Activated CD8-positive, alpha-beta T cell treated with anti-CD3 and anti-CD28 coated beads, Interleukin-2, amount 10 ng/mL, durations not matched to agents 7 days and 5 days (primary cell): ENCODE measurements around the gene FOXK2. TPM values are rescaled to one million over a fixed set of nuclear protein-coding genes. Genes with fewer than 3 reads are reported as not detected.

Experiments
- ATAC-seq: fragments of 150-1000 bp; cut with Tn5 transposase; one replicate; pipeline ENCODE4 v1.10.0; 2021; ENCODE audit warnings: moderate library complexity
- CTCF ChIA-PET: fragments of 350-600 bp; sonication (Branson Sonifier 250); formaldehyde crosslinking; loops from one replicate; lab custom pipeline; 2021; ENCODE audit warnings: antibody characterized with exemption; lab: Charles Lee
- POLR2A ChIA-PET: fragments of 350-600 bp; sonication (Branson Sonifier 250); formaldehyde crosslinking; loops from one replicate; lab custom pipeline; 2021; ENCODE audit warnings: antibody characterized with exemption; lab: Charles Lee
- DNase-seq: peaks from one replicate; pipeline ENCODE4 v3.0.0-alpha.2; 2020
- H3K27ac Mint-ChIP-seq: one replicate; pipeline ENCODE4 v1.8.0; 2021; ENCODE audit warnings: mild to moderate bottlenecking, mixed read lengths
- H3K27me3 Mint-ChIP-seq: one replicate; pipeline ENCODE4 v1.8.0; 2021; ENCODE audit warnings: low read depth, mixed read lengths
- H3K36me3 Mint-ChIP-seq: one replicate; pipeline ENCODE4 v1.8.0; 2021; ENCODE audit warnings: low read depth, mixed read lengths
- H3K4me1 Mint-ChIP-seq: one replicate; pipeline ENCODE4 v1.8.0; 2021; ENCODE audit warnings: low read depth, mixed read lengths
- H3K4me3 Mint-ChIP-seq: one replicate; pipeline ENCODE4 v1.8.0; 2021; ENCODE audit warnings: mild to moderate bottlenecking, mixed read lengths
- H3K9me3 Mint-ChIP-seq: one replicate; pipeline ENCODE4 v1.8.0; 2022; ENCODE audit warnings: mixed read lengths; ENCODE audit not compliant: insufficient read depth
- total RNA-seq, 2 experiments: library from RNA; stranded (reverse); gene quantifications; one replicate each; pipeline ENCODE4 v1.2.3, GENCODE V29; 2021

Gene FOXK2
- total RNA-seq, 2 experiments from 2014 or later, result 62.3 to 65.3 TPM

DNA sequence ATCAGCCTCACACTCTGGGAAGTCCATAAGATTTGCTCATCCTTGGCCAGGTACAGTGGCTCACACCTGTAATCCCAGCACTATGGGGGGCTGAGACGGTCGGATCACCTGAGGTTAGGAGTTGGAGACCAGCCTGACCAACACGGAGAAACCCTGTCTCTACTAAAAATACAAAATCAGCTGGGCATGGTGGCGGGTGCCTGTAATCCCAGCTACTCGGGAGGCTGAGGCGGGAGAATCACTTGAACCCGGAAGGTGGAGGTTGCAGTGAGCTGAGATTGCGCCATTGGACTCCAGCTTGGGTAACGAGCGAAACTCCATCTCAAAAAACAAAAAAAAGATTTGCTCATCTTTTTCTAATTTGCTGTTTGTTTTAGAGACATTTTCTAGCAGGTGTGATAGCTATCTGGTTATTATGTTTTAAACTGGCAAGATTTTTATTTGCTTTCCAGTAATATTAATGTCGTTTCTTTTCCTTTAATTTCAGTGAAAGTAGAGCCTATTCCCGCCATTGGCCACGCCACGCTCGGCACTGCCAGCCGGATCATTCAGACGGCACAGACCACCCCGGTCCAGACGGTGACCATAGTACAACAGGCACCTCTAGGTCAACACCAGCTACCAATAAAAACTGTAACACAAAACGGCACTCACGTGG lies 67.2 kb downstream of the FOXK2 start:
- ATAC-seq (no peak), DNase-seq (no peak)
- ChIA-PET CTCF (no interaction called here), POLR2A (interaction anchor here (0.6 kb wide), 1 partner anchor 48 kb away, joined by 3 read pairs; no protein-coding TSS in a partner anchor)
- no peak overlapping the region for H3K4me3 Mint-ChIP-seq
- H3K27ac Mint-ChIP-seq, result no peak overlapping the region
- no peaks in the 10 kb centered on the region for H3K9me3 Mint-ChIP-seq
- peaks cover 39% of the 10 kb centered on the region for H3K36me3 Mint-ChIP-seq
- H3K27me3 Mint-ChIP-seq, result no peaks in the 10 kb centered on the region
- H3K4me1 Mint-ChIP-seq, result peaks cover 14% of the 10 kb centered on the region

DNA sequence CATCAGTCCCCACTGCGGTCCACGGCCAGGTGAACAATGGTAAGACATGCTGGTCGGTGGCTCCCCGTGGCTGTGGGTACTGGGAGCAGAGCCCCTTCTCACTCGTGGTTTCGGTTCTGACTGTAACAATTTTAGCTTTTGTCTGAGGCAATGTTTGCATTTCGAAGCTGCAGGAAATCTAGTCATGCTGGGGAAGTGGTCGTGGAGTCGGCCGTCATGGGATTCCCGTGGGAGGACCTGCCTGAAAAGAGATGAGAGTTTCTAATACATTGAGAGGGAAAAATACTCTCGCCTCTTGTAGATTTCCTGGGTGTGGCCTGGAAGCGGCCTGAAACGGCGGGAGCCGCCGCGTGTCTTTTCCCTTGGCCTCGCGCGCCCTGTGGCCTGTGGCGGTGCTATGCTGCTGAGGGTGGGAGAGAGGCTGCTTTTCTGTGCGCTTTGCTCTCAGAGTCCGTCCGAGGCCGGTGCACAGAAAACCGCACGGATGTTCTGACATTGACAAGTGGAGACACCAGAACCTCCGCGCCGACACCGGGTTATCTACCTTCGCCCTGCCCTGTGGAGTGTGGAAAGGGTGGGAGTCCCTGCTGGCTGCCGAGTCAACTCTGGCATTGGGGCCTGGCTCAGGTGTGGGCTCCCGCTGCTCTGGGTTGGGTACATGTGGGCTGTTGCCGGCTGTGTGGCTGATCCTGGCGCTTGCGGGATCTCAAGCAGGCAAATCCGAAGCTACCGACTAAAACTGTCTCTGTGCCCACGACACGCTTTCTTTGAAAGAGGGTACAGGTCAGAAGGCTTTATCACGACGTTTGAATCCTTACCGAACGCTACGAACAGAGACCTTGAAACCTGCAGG lies 67.9 kb downstream of the FOXK2 start:
- POLR2A ChIA-PET, result interaction anchor here (0.6 kb wide), 1 partner anchor 48 kb away, joined by 3 read pairs; no protein-coding TSS in a partner anchor
- ATAC-seq, result no peak
- Mint-ChIP-seq H3K4me3 (no peak overlapping the region), H3K27me3 (no peaks in the 10 kb centered on the region), H3K4me1 (peaks cover 22% of the 10 kb centered on the region), H3K9me3 (no peaks in the 10 kb centered on the region), H3K27ac (peak overlapping the region; percentile 57), H3K36me3 (peaks cover 35% of the 10 kb centered on the region)
- CTCF ChIA-PET, result no interaction called here
- DNase-seq, result no peak

DNA sequence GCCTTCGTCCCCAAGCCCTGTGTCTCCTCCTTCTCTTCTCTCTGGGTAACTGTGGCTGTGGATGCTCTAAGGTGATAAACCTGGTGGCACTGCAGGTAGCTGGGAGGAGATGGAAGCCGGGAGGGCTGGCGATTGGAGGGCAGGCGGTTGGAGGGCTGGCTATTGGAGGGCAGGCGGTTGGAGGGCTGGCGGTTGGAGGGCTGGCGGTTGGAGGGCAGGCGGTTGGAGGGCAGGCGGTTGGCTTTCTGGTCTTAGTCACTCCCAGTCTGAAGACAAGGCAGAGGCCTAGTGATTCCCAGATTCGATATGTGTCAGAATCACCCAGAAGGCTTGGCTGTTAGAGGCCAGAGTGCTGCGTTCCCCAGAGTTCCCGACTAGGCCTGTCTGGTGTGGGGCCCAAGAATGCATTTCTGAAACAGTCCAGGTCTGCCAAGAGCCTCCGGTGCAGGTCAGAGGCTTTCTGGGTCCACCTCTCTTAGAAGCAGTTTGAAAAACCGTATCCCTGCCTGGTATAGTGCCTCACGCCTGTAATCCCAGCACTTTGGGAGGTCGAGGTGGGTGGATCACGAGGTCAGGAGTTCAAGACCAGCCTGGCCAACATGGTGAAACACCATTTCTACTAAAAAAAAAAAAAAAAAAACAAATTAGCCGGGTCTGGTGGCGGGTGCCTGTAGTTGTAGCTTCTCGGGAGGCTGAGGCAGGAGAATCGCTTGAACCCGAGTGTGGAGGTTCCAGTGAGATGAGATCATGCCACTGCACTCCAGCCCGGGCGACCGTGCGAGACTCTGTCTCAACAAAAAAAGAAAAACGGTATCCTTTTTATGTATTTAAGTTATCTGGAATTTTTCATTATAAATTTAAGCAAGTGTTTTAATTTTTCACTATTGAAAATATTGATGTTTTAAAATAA lies 69.0 kb downstream of the FOXK2 start:
- H3K27ac Mint-ChIP-seq, result peak overlapping the region; percentile 57
- H3K36me3 Mint-ChIP-seq, result peaks cover 32% of the 10 kb centered on the region
- ATAC-seq (no peak), DNase-seq (no peak)
- H3K4me3 Mint-ChIP-seq, result no peak overlapping the region
- peaks cover 33% of the 10 kb centered on the region for H3K4me1 Mint-ChIP-seq
- no peaks in the 10 kb centered on the region for H3K9me3 Mint-ChIP-seq
- POLR2A ChIA-PET, result interaction anchor here (0.7 kb wide), 1 partner anchor 171 kb away, joined by 4 read pairs; no protein-coding TSS in a partner anchor
- no peaks in the 10 kb centered on the region for H3K27me3 Mint-ChIP-seq
- CTCF ChIA-PET, result no interaction called here

DNA sequence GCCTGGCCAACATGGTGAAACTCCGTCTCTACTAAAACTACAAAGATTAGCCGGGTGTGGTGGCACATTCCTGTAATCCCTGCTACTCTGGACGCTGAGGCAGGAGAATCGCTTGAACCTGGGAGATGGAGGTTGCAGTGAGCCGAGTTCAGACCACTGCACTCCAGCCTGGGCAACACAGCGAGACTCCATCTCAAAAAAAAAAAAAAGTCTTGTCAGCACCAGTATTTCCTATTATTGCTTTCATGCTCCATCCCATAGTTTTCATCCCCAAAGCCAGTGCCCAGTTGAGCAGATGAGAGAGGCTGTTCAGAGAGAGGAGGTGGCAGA lies 70.3 kb downstream of the FOXK2 start:
- ChIA-PET POLR2A (no interaction called here), CTCF (no interaction called here)
- ATAC-seq (no peak), DNase-seq (no peak)
- Mint-ChIP-seq H3K27ac (peak overlapping the region; percentile 92), H3K4me3 (no peak overlapping the region), H3K9me3 (no peaks in the 10 kb centered on the region), H3K36me3 (peaks cover 35% of the 10 kb centered on the region), H3K27me3 (no peaks in the 10 kb centered on the region), H3K4me1 (peaks cover 44% of the 10 kb centered on the region)

DNA sequence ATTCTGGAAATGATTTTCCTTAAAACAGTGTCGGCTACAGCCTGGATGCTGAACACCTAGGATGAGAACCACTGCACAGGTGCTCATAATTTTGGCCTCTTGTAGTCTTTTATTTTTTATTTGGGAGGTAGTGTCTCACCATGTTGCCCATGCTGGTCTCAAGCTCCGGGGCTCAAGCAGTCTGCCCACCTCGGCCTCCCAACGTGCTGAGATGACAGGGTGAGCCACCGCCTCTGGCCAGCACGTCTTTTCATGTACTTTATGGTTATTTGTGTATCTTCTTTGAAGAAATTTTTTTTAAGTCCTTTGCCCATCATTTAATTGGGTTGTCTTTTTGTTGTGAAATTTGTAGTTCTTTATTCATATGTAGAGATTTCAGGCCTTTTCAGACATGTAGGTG lies 70.7 kb downstream of the FOXK2 start:
- H3K27ac Mint-ChIP-seq, result peak overlapping the region; percentile 92
- no peaks in the 10 kb centered on the region for H3K9me3 Mint-ChIP-seq
- POLR2A ChIA-PET, result no interaction called here
- CTCF ChIA-PET, result no interaction called here
- peaks cover 31% of the 10 kb centered on the region for H3K36me3 Mint-ChIP-seq
- H3K4me1 Mint-ChIP-seq, result peaks cover 46% of the 10 kb centered on the region
- DNase-seq (no peak), ATAC-seq (no peak)
- no peak overlapping the region for H3K4me3 Mint-ChIP-seq
- H3K27me3 Mint-ChIP-seq, result no peaks in the 10 kb centered on the region

DNA sequence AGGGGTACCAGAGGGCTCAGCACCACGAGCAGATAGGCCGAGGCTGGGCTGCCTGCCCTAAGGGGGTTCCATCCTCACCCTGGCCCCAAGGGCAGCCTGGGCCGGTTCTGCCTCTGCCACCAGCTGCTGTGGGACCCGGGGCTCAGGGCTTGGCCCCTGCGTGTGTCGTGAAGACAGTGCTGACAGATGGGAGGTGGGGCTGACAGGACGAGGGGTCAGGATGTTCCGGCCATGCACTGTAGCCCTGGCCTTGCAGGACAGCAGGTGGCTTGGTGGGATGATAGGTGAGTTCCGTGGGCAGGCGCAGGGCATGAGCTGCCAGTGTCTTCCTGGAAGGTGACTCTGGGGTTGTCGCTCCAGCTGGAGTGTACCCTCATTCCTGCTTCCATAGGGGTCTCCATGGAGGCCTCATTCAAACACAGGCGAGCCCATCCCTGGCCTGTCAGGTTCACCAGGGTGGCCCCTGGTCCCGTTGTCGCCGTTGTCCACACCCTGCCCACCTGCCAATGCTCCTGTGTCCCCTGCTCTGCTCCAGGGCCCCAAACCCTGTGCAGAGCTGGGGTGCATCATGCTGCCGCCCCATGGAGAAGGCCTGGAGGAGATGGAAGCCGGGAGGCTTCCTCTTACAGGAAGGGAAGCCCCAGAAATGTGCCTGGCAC lies 71.5 kb downstream of the FOXK2 start:
- DNase-seq, result no peak
- no peak for ATAC-seq
- Mint-ChIP-seq H3K4me1 (peaks cover 43% of the 10 kb centered on the region), H3K4me3 (no peak overlapping the region), H3K27ac (peak overlapping the region; percentile 92), H3K36me3 (peaks cover 30% of the 10 kb centered on the region), H3K9me3 (no peaks in the 10 kb centered on the region), H3K27me3 (no peaks in the 10 kb centered on the region)
- ChIA-PET CTCF (interaction anchor here (0.6 to 1.4 kb wide), 5 partner anchors 25 to 191 kb away, joined by 3 to 5 read pairs (median 3); no protein-coding TSS in a partner anchor), POLR2A (interaction anchor here (1.0 kb wide), 1 partner anchor 299 kb away, joined by 4 read pairs; no protein-coding TSS in a partner anchor)

DNA sequence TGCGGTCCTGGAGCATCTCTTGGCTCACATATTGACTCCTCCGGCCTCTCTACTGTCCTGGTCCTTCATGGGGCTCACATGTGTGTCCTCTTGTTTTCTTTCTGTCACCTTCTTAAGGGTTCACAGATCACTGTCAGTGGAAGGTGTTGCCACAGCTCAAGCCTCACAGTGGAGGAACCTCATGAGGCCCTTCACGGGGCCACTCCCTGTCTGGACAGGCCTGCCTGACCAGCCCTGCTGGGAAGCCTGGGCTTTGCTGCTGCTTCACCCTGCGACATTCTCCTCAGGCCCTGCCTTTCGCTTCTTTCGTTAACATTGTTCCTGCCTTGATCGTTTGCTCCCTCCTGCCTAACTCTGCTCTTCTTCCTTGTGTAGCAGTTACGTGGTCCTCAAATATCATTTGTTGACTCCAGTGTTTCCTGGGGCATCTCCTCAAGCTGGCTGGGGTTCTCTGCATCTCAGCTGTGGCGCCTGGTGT lies 72.8 kb downstream of the FOXK2 start:
- peak overlapping the region; percentile 68 for H3K4me3 Mint-ChIP-seq
- H3K9me3 Mint-ChIP-seq, result no peaks in the 10 kb centered on the region
- peak overlapping the region; percentile 92 for H3K27ac Mint-ChIP-seq
- CTCF ChIA-PET, result interaction anchor here (1.2 kb wide), 1 partner anchor 78 kb away, joined by 3 read pairs; no protein-coding TSS in a partner anchor
- POLR2A ChIA-PET, result interaction anchor here (0.9 to 1.0 kb wide), 2 partner anchors 9 to 300 kb away, joined by 4 to 6 read pairs; no protein-coding TSS in a partner anchor
- no peaks in the 10 kb centered on the region for H3K27me3 Mint-ChIP-seq
- ATAC-seq, result peak; percentile 25
- H3K36me3 Mint-ChIP-seq, result peaks cover 32% of the 10 kb centered on the region
- no peak for DNase-seq
- H3K4me1 Mint-ChIP-seq, result peaks cover 38% of the 10 kb centered on the region

DNA sequence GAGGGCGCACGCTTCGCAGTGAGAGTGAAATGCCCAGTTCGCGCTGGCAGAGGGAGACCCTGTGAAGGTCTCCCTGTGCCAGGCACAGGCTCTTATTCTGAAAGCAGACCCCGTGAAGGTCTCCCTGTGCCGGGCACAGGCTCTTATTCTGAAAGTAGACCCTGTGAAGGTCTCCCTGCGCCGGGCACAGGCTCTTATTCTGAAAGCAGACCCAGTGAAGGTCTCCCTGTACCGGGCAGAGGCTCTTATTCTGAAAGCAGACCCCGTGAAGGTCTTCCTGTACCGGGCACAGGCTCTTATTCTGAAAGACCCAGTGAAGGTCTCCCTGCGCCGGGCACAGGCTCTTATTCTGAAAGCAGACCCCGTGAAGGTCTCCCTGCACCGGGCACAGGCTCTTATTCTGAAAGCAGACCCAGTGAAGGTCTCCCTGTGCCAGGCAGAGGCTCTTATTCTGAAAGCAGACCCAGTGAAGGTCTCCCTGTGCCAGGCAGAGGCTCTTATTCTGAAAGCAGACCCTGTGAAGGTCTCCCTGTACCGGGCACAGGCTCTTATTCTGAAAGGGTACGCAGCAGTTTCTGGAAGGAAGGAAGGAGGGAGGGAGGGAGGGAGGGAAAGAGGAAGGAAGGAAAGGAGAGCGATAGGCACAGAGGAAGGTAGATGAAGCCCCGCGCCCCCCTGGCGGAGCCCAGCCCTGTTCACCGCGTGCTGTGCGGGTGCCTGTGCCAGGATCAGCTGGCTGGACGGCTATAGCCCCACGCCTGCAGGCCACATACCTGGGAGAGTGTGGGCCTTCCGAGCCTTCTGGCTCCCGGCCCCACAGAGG lies 73.4 kb downstream of the FOXK2 start:
- Mint-ChIP-seq H3K4me1 (peaks cover 38% of the 10 kb centered on the region), H3K4me3 (peak overlapping the region; percentile 68), H3K27ac (peak overlapping the region; percentile 92), H3K36me3 (peaks cover 32% of the 10 kb centered on the region), H3K27me3 (no peaks in the 10 kb centered on the region), H3K9me3 (no peaks in the 10 kb centered on the region)
- CTCF ChIA-PET, result no interaction called here
- POLR2A ChIA-PET, result no interaction called here
- ATAC-seq, result peak; percentile 40
- DNase-seq, result peak; percentile 72

DNA sequence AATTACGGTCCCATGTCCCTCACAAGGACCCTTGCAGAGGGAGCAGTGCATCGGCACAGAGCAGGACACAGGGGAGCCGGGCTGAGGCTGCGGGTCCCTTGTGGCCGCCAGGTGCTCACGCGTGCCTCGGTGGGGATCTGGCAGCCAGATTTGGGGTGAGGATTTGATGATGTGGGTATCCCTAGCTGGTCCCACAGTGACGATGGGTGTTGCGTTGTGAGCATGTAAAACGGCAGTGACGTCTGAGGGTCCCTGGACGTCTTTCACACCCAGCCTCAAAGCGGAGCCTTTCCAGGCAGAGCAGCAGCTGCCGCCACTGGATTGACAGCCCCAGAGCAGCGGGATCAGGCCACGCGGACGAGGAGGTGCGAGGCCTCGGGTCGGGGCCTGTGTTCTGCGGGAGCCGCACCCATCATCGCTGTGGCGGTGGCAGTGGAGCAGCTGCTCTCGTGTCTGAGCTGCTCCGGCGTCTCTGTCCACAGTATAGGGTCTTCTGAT lies 74.1 kb downstream of the FOXK2 start:
- Mint-ChIP-seq H3K27me3 (no peaks in the 10 kb centered on the region), H3K36me3 (peaks cover 30% of the 10 kb centered on the region), H3K27ac (peak overlapping the region; percentile 92), H3K9me3 (no peaks in the 10 kb centered on the region), H3K4me3 (peak overlapping the region; percentile 68), H3K4me1 (peaks cover 38% of the 10 kb centered on the region)
- DNase-seq, result no peak
- ATAC-seq, result no peak
- CTCF ChIA-PET, result no interaction called here
- POLR2A ChIA-PET, result no interaction called here

DNA sequence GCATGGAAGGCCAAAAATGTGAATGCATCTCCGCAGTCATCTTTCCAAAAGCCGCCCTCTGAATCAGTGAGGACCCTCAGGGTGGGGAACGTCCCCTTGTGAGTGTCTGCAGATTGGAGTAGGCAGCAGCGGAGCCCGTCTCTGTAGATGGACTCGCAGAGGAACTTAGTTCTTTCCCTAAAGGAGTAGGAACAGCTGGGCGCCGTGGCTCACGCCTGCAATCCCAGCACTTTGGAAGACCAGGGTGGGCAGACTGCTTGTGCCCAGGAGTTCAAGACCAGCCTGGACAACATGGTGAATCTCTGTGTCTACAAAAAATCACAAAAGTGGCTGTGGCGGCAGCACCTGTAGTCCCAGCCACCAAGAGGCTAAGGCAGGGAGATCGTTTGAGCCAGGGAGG lies 75.0 kb downstream of the FOXK2 start:
- DNase-seq (no peak), ATAC-seq (no peak)
- peak overlapping the region; percentile 57 for H3K27ac Mint-ChIP-seq
- H3K9me3 Mint-ChIP-seq, result no peaks in the 10 kb centered on the region
- peaks cover 32% of the 10 kb centered on the region for H3K36me3 Mint-ChIP-seq
- peaks cover 38% of the 10 kb centered on the region for H3K4me1 Mint-ChIP-seq
- H3K4me3 Mint-ChIP-seq, result peak overlapping the region; percentile 68
- CTCF ChIA-PET, result no interaction called here
- no peaks in the 10 kb centered on the region for H3K27me3 Mint-ChIP-seq
- POLR2A ChIA-PET, result no interaction called here
